MV-4-11 (cell line): ENCODE data around the gene PEX14.

Experiments
- DNase-seq: peaks from one replicate; lab custom pipeline; 2025; lab: John Stamatoyannopoulos, UW

PEX14 gene

DNA sequence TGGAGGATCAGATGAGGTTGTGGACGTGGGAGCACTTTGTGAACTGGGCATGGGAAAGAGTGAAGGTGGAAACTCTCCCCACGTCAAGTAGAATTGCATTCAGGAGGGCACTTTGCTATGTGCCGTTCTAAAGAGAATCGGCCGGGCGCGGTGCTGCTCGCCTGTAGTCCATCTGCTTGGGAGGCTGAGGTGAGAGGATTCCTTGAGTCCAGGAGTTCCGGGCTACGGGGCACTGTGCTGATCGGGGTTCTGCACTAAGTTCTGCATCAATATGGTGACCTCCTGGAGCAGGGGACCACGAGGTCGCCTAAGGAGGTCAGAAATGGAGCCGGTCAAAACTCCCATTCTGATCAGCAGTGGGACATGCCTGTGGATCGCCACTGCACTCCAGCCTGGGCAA lies 141.9 kb downstream of the PEX14 start:
- DNase-seq: no peak

DNA sequence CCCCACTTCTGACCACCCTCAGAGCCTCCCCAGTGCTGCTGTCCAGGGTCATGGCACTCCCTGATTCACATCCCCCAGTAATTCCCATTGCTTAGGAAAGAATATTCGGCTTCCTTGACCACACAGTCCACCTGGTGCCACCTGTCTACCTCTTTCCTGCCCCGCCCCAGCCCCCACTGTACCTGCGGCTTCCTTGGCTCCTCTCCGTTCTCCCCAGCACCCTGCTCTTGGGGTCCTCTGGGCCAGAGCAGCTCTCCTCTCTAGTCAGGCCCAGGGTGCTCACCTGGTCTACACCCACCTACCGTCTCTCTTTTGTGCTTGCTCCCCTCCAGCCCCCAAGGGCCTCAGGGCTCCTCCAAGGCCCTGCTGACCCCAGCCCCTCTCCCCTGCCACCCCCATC lies 142.6 kb downstream of the PEX14 start:
- DNase-seq: no peak

DNA sequence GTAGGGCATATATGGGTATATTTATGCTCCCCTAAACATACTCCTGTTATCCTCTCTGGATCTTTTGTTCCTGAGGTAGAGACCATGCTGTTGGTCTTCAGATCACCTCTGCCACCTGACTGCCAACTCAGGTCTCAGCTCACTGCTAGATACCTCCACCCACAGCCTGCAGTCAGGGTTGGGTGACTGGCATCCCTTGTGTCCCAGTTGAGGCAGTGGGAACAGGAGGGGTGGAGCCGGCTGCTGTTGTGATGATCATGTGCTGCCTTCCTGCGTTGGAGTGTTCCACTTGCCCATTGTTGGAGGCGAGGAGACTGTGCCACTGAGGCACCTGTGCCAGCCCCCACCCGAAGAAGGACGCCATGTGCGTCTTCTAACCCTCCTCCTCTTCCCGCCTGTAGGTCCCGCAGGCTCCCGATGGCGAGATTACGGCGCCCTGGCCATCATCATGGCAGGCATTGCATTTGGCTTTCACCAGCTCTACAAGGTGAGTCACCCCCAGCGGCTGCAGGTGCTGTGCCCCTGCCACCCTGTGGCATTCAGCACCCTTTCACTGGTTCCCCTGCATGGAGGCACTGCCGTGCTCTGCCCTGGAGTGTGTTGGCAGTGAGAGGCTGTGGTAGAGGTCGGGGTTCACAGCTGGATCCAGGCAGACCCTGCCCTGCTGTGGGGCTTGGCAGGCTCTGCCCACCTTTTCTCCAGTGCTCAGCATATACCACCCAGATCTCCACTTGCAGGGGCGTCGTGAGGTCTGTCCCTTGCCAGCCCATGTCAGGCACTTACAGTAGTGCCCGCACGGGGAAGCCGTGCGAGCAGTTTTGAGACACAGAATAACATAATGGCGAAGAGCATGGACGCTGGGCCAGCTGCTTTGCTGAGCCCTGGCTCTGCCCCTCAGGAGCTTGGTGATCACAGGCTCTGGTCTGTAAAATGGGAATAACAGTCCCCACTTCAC lies 143.5 kb downstream of the PEX14 start:
- no peak for DNase-seq

DNA sequence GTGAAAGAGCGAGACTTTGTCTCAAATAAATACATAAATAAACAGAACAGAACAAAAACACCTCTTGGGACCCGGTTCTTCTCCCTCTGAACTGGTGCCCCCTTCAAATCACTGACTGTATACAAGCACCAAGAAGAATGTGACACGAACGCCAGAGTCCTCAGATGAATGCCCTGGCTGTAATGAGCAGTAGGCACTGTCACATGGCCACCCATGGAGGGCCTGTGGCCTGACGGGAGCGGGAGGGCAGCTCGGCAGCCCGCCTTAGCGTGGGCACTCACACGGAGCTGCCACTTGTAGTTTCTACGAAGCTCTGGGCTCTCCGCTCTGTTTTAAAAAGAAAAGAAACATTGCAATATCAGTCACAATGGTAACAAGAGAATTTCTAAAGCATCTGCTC lies 146.0 kb downstream of the PEX14 start:
- no peak for DNase-seq

DNA sequence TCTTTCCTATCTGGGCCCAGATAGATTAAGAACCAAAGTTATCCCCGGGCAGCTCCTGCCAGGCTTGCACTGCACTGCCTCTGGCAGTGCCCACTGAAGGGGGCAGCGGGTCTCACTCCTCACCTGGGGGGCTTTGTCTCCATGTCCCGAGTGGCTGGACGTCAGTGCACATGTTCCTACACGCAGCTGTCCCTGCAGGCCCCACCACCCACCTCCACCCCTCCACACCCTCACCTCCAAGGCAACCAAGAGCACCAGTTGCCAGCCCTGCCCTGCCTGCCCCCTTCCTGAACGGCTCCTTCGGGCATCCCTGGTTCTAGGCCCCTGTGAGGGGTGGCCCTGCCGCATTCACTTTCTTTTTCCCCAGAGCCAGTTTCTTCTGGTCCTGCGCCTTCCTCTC lies 147.2 kb downstream of the PEX14 start:
- DNase-seq: no peak

DNA sequence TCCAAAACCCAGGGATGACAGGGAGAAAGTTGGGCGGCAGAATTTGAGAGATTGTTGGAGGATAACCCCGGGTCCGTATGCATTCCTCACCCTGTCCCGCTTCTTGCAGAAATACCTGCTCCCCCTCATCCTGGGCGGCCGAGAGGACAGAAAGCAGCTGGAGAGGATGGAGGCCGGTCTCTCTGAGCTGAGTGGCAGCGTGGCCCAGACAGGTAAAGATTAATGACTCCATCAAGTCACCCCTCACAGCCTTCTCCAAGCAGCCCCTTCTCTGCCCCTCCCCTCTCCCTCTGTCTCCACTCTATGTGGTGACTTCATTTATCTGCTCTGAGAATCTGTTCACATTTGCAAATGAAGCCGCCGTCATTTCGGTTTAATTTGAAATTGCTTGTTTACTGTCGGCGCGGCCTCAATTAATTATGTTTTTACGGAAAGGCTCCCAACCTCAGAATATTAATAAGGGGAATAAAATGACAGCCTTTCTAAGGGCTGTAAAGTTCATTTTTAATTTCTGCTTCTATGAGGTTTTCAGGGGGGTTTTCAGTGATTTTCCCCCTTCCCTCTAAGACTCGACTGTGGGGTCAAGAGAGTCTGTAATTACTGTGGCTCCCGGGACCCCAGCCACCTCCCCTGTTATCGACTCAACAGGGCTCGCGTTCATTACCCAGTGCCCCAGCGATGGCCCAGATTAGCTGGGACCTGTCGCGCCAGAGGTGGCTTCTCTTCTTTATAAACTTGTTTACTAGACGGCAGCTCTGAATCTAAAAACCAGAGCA lies 148.3 kb downstream of the PEX14 start:
- no peak for DNase-seq

DNA sequence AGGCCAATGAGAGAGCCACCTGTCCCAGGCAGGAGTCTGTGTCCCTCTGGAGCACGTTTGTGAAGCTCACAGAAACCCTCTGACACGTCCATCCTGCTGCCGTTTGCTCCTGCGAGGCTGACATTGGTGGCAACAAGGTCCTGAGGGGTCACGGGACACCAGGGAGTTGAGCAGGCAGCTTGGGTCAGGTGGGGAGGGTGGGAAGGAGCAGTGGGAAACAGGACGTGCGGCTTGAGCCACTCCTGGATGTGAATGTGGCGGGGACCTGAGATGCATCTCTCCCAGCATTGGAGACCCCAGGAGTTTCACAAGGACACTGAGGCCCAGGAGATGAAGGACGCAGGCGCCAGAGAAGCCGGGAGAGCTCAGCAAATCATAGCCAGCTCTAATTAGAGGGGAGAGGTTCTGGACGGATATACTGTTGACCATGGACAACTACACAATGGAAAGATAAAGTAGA lies 149.0 kb downstream of the PEX14 start:
- DNase-seq: no peak

DNA sequence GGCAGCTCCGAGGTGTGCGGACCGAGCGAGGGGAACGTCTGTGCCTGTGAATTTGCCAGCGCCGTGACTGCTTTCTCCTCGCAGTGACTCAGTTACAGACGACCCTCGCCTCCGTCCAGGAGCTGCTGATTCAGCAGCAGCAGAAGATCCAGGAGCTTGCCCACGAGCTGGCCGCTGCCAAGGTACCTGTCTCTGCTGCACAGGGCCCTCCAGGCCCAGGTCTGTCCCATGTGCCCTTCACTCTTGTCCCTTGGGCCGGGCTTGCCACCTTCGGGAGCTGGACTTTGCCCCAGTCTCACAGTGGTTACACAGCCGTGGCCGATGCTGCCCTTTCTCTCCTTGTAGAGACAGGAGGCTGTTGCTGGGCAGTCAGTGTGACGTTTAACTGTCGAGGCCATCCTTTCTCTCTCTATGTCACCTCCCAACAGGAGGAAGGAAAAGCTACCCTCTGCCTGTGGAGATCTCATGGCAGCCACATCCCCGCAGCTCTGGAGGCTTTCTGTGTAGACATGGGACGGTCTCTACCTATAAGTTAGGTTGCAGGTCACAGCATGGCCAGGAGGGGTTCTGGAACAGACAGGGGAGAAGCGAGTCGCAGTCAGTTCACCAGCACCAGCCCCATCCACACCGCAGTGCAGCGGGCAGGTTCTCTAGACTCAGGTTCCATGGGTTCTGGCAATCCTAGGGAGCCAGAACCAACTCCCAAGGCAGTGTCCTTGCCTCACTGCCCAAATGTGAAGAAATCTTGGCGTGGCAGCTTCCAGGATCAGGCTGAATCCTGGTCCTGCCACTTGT lies 149.7 kb downstream of the PEX14 start:
- DNase-seq: no peak

DNA sequence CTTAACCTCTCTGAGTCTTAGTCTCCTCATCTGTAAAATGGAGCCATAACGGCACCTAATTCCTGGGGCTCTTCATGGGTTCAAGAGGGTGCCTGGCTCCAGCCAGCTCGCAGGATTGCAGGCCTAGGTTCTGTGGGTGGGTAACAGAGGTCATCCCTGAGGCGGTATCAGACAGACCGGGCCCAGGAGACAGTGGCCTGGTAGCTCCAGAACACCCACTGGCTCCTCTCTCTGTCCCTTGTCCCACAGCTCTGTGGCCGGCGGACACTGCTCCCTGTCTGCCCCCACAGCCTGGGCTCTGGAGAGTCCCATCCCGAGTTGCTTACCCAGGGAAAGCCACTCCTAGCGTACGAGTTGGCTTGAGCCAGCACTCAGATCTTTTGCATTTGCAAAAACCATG lies 150.3 kb downstream of the PEX14 start:
- DNase-seq: no peak

DNA sequence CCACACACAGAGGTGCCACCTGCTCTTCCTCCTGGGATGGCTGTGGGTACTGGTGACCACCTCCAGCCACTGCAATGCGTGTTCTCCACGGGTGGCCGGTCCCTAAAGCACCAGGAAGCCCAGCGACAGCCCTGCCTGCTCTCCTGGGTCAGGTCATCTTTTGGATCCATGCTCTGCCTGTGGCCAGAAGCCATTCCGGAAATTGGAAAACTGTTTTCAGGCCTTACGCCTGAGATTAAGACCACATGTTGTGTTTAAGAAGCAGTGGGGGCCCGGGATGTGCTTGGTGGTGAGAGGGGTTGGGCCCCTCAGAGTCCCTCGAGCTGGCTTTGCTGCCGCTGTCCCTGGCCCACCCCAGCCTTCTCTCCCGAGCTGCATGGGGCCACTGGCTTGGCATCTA lies 150.8 kb downstream of the PEX14 start:
- no peak for DNase-seq

DNA sequence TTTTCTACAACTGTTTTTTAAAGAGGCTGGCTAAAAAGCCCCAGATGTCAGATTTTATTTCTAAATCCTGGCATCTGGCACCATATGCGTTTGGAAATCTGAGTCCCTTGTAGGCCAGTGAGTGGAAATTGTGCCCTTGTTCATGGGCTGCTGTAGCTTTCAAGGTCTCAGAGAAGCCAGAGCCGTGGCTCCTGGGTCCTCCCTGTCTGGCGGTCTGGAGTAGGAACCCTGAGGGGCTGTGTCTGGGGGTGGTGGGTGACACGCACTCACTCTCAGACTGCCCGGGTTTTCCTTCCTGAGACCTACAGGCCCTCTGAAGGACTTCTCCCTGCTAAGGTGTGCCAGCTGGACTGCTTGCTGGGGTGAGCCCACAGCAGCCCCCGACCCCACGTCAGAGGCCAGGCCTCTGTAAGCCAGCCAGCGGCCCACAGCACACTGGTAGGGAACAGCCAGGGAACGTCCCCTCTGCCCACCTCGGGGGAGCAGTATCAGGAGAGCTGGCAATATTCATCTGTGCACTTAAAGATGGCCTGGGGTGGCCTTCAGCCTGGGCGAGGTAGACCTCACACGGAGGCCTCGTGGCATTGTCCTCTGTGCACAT lies 151.5 kb downstream of the PEX14 start:
- DNase-seq: no peak

DNA sequence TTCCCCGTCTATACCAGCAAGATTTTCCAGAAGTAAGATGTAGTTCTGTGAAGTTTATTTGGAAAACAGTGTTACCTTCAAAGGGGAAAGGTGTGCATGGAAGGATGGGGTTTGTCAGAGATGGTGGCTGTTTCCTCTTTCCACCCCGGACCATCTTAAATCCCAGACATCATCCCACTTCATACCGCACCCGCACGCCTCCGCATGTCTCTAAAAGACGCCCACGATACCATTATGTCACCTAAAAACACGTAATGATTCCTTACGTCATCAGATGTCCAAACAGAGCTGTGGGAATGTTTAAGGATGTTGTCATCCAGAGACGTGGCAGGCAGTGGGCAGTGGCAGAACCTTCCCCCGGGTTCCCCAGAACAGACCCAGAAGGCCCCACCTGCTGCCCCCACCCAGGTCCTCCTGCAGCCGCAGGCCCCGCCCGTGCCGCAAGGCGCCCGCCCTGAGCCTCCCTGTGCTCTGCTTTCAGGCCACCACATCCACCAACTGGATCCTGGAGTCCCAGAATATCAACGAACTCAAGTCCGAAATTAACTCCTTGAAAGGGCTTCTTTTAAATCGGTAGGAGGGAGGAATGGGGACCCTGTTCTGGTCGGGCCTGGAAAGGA lies 152.2 kb downstream of the PEX14 start:
- DNase-seq: no peak

DNA sequence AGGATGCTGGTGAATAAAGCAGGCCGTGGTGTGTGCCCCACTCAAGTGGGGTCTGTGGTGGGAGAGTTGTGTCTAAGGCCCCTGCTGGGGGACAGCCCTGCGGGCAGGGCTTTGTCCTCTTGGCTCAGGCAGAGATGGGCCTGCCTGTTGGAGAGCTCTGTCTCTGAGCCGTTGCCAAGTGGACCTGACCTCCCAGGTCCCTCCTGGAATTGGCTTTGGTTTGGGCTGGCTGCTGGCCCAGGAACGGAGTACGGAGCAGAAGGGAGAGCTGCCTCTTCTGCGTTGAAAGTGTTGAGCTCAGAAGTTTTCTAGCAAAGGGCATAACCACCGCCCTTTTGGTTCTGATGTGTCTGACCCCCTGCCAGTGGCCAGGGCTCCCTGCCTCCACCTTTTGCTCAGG lies 153.9 kb downstream of the PEX14 start:
- no peak for DNase-seq

DNA sequence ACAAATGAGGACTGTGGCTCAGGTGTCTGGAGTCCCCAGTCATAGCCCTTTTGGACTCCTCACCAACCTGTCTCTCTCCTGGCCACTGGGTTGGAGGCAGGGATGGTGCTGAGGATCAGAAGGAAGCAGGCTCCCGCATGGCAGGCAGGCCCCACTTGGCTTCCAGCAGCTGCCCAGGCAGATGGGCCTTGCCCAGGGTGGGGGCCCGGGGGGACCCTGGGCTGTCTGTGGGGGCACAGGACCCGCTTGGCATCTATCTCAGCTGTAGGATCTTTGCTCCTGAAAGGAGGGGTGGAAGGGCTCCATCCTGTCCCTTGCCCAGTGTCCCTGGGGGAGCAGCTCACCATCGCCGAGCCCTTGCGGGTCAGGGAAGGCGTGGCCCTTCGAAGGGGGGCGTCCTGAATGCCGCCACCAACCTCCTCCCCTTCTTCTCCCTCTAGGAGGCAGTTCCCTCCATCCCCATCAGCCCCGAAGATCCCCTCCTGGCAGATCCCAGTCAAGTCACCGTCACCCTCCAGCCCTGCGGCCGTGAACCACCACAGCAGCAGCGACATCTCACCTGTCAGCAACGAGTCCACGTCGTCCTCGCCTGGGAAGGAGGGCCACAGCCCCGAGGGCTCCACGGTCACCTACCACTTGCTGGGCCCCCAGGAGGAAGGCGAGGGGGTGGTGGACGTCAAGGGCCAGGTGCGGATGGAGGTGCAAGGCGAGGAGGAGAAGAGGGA lies 154.5 kb downstream of the PEX14 start:
- no peak for DNase-seq

DNA sequence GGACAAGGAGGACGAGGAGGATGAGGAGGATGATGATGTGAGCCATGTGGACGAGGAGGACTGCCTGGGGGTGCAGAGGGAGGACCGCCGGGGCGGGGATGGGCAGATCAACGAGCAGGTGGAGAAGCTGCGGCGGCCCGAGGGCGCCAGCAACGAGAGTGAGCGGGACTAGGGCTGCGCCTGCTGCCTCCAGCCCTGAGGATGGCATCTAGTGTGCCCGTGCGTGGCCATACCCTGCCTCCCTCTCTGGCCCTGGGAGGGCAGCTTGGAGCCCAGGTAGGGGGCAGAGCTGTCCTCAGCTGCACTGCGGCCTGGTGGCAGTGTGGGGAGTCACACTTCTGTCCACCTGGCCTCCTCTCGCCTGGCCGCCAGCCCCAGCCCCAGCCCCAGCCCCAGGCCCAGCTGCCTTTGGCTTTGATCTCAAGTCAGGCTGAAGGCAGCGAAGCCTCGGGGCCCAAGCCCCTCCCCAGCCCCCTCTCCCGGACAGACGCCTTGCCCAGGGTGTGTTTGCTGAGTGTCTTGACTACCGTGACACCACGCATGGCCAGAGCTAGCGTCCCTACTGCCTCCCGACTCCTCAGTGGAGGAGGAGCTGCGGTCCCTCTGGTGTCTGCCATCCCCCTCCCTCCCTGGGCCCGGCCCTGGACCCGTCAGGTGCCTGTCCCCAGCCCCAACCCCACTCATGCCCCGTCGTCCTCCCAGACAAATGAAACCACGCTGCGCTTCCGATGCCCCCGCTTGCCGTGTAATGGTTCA lies 155.2 kb downstream of the PEX14 start:
- DNase-seq: no peak

DNA sequence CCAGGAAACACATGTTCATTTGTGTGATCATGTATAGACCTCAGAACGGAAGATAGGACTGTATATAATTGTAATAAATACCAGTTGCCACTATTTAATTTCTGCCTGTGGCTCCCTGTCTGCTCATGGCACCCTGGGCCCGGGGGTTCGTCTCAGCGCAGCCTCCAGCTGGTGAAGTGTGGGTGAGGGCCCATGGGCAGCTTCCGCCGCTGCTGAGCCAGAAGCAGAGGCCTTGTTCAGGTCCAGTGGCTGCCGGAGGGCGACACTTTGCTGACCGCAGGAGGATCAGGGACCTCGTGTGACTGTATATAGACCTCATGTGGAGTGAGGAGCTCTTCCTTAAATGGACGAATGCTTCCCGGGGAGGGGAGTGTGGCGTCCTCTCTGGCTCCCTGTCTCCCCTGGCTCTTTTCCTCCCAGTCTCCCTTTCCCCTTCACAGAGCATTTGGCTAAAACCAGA lies 155.9 kb downstream of the PEX14 start:
- DNase-seq: no peak

DNA sequence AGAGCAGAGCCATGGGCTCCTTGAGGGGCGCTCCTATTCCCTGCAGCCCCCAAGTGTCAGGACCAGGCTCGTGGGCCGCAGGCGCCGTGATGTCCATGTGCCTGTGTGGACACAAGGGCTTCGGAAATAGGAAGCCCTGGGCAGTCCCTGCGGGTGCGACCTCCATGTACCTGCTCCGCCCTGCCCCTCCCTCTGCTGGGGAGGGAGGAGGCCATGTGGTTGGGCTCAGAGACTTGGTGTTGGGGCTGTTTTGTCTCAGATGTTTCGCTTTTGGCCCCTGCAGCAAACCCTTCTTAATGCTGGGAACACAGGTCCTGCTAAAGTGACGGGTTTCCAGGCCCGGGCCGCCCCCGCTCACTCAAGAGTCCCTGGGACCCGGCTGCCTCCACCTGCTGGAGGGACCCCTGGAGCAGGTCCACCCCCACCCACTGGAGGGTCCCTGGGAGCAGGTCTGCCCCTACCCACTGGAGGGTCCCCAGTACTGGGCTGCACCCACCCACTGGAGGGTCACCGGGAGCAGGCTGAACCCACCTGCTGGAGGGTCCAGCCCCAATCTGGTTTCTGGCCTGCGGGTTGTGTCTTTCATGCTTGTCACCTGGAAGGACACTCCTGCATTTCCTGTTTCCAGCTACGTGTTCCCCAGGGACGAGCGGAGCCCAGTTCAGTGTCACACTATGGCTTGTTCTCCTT lies 156.5 kb downstream of the PEX14 start:
- DNase-seq: no peak

DNA sequence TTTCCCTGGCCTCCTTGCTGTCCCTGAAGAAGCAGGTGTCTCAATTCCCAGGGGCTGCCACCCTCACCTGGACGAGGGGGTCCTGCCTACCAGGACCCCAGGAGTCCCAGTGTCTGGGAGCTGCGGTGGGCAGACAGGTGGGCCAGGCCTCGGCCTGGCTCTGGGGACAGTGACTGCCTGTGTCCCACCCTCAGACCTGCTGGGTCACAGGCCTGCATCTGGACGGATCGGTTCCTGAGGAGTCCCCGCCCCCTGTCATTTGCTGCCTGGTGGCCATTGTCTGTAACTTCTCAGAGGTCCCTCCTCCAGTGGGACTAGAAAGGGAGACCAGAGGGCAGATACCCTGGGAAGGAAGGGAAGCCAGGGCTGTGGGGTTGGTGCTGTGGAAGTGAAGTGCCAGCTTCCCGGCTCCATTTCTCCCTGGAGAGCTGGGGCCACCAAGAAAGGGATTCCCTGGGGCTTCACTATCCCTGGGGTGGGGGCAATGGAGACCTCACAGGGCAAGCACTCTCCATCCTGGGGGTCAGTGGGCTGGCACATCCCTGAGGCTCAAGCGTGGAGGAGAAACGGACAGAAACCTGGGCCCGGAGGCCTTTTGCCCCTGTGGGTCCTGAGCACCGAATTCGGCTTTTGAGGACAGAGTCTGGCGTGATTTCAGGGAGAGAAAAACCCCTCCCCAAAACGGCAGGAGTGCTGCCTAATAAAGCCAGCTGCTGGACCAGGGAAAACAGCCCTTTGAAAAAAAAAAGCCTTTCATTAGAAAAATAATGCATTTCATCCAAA lies 157.3 kb downstream of the PEX14 start:
- DNase-seq: no peak

DNA sequence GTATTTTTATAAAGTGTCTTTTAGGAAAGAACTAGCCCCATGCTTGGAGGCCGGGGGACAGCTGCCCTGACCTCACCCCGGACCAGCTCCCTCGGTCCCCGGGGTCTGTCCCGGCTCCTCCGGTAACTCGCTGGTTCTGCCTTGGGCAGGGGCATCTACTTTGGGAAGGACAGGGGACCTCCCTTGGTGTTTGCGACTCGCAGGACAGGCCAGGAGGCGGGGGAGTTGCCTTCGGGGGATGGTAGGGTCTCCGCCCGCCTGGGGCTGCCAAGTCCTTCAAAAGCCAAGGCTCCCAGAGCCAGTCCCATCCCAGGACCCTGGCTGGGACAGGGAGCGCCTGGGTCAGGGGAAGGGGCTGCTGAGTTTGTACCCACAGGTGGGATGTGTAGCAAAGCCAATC lies 157.9 kb downstream of the PEX14 start:
- no peak for DNase-seq
